ENCODE results near the gene ARHGEF10L. TPM values are rescaled to one million over a fixed set of nuclear protein-coding genes. Genes with fewer than 3 reads are reported as not detected.

The ARHGEF10L gene
- total RNA-seq, 1 donor from 2014 or later, result 16.7 TPM

GRCh38 chr1:17678011-17678410, 138.5 kb downstream of the ARHGEF10L start:
- H3K36me3 ChIP-seq (ENCODE audit: control insufficient read depth in 3 of 3, insufficient read depth in 3 of 3, low read length in 3 of 3), result peaks cover 22 to 24% (median 23%) of the 10 kb centered on the region in 3 donors
- H3K4me1 ChIP-seq (ENCODE audit: control insufficient read depth in 3 of 3, insufficient read depth in 3 of 3, low read length in 3 of 3), result peaks cover 13 to 38% (median 31%) of the 10 kb centered on the region in 3 donors

GRCh38 chr1:17679856-17680255, 140.4 kb downstream of the ARHGEF10L start:
- H3K27ac ChIP-seq (ENCODE audit: low read depth, low read length), result no peak overlapping the region
- H3K4me1 ChIP-seq (ENCODE audit: control insufficient read depth in 3 of 3, insufficient read depth in 3 of 3, low read length in 3 of 3), result peaks cover 5 to 20% (median 13%) of the 10 kb centered on the region in 3 donors
- H3K9ac ChIP-seq (ENCODE audit: low read depth in 1 of 3, low read length in 3 of 3), result no peak overlapping the region
- no peaks in the 10 kb centered on the region for H3K27me3 ChIP-seq (ENCODE audit: control insufficient read depth in 3 of 3, insufficient read depth in 3 of 3, low read length in 3 of 3)
- peaks cover 22 to 28% (median 26%) of the 10 kb centered on the region in 3 donors for H3K36me3 ChIP-seq (ENCODE audit: control insufficient read depth in 3 of 3, insufficient read depth in 3 of 3, low read length in 3 of 3)
- H3K9me3 ChIP-seq (ENCODE audit: control insufficient read depth in 3 of 3, low read length in 3 of 3), result no peaks in the 10 kb centered on the region
- no peak overlapping the region for H3K4me3 ChIP-seq (ENCODE audit: low read length in 3 of 3)

More at GRCh38 chr1:17678011-17678410, 138.5 kb downstream of the ARHGEF10L start:
- Histone ChIP-seq H3K4me3 (ENCODE audit: low read length in 3 of 3) (no peak overlapping the region), H3K27me3 (ENCODE audit: control insufficient read depth in 3 of 3, insufficient read depth in 3 of 3, low read length in 3 of 3) (no peaks in the 10 kb centered on the region), H3K9ac (ENCODE audit: low read depth in 1 of 3, low read length in 3 of 3) (no peak overlapping the region), H3K27ac (ENCODE audit: low read depth, low read length) (no peak overlapping the region), H3K9me3 (ENCODE audit: control insufficient read depth in 3 of 3, low read length in 3 of 3) (no peaks in the 10 kb centered on the region)

GRCh38 chr1:17680308-17680707, 140.8 kb downstream of the ARHGEF10L start:
- Histone ChIP-seq H3K9ac (ENCODE audit: low read depth in 1 of 3, low read length in 3 of 3) (no peak overlapping the region), H3K27me3 (ENCODE audit: control insufficient read depth in 3 of 3, insufficient read depth in 3 of 3, low read length in 3 of 3) (no peaks in the 10 kb centered on the region), H3K4me3 (ENCODE audit: low read length in 3 of 3) (no peak overlapping the region), H3K9me3 (ENCODE audit: control insufficient read depth in 3 of 3, low read length in 3 of 3) (no peaks in the 10 kb centered on the region), H3K27ac (ENCODE audit: low read depth, low read length) (no peak overlapping the region), H3K4me1 (ENCODE audit: control insufficient read depth in 3 of 3, insufficient read depth in 3 of 3, low read length in 3 of 3) (peaks cover 4 to 15% (median 8%) of the 10 kb centered on the region in 3 donors), H3K36me3 (ENCODE audit: control insufficient read depth in 3 of 3, insufficient read depth in 3 of 3, low read length in 3 of 3) (peaks cover 22 to 27% (median 24%) of the 10 kb centered on the region in 3 donors)

GRCh38 chr1:17682400-17682799, 142.9 kb downstream of the ARHGEF10L start:
- Histone ChIP-seq H3K9me3 (ENCODE audit: control insufficient read depth in 3 of 3, low read length in 3 of 3) (no peaks in the 10 kb centered on the region), H3K36me3 (ENCODE audit: control insufficient read depth in 3 of 3, insufficient read depth in 3 of 3, low read length in 3 of 3) (peaks cover 25 to 27% (median 25%) of the 10 kb centered on the region in 3 donors), H3K9ac (ENCODE audit: low read depth in 1 of 3, low read length in 3 of 3) (no peak overlapping the region), H3K4me1 (ENCODE audit: control insufficient read depth in 3 of 3, insufficient read depth in 3 of 3, low read length in 3 of 3) (peaks cover 8 to 22% (median 10%) of the 10 kb centered on the region in 3 donors), H3K27ac (ENCODE audit: low read depth, low read length) (no peak overlapping the region), H3K4me3 (ENCODE audit: low read length in 3 of 3) (no peak overlapping the region), H3K27me3 (ENCODE audit: control insufficient read depth in 3 of 3, insufficient read depth in 3 of 3, low read length in 3 of 3) (no peaks in the 10 kb centered on the region)

GRCh38 chr1:17683598-17683997, 144.1 kb downstream of the ARHGEF10L start:
- Histone ChIP-seq H3K27me3 (ENCODE audit: control insufficient read depth in 3 of 3, insufficient read depth in 3 of 3, low read length in 3 of 3) (no peaks in the 10 kb centered on the region), H3K36me3 (ENCODE audit: control insufficient read depth in 3 of 3, insufficient read depth in 3 of 3, low read length in 3 of 3) (peaks cover 27 to 35% (median 30%) of the 10 kb centered on the region in 3 donors), H3K9ac (ENCODE audit: low read depth in 1 of 3, low read length in 3 of 3) (no peak overlapping the region), H3K4me1 (ENCODE audit: control insufficient read depth in 3 of 3, insufficient read depth in 3 of 3, low read length in 3 of 3) (peaks cover 15 to 24% (median 19%) of the 10 kb centered on the region in 3 donors), H3K27ac (ENCODE audit: low read depth, low read length) (no peak overlapping the region), H3K9me3 (ENCODE audit: control insufficient read depth in 3 of 3, low read length in 3 of 3) (no peaks in the 10 kb centered on the region), H3K4me3 (ENCODE audit: low read length in 3 of 3) (no peak overlapping the region)

- no peaks in the 10 kb centered on the region for H3K27me3 ChIP-seq (ENCODE audit: control insufficient read depth in 3 of 3, insufficient read depth in 3 of 3, low read length in 3 of 3)
- no peak overlapping the region for H3K9ac ChIP-seq (ENCODE audit: low read depth in 1 of 3, low read length in 3 of 3)
- no peak overlapping the region for H3K4me3 ChIP-seq (ENCODE audit: low read length in 3 of 3)
- peaks cover 24 to 33% (median 33%) of the 10 kb centered on the region in 3 donors for H3K36me3 ChIP-seq (ENCODE audit: control insufficient read depth in 3 of 3, insufficient read depth in 3 of 3, low read length in 3 of 3)
- H3K9me3 ChIP-seq (ENCODE audit: control insufficient read depth in 3 of 3, low read length in 3 of 3), result no peaks in the 10 kb centered on the region
- peaks cover 15 to 24% (median 22%) of the 10 kb centered on the region in 3 donors for H3K4me1 ChIP-seq (ENCODE audit: control insufficient read depth in 3 of 3, insufficient read depth in 3 of 3, low read length in 3 of 3)
- no peak overlapping the region for H3K27ac ChIP-seq (ENCODE audit: low read depth, low read length)
These were observed 145.3 kb downstream of the ARHGEF10L start for GRCh38 chr1:17684810-17685209.

- Histone ChIP-seq H3K27ac (ENCODE audit: low read depth, low read length) (no peak overlapping the region), H3K9ac (ENCODE audit: low read depth in 1 of 3, low read length in 3 of 3) (no peak overlapping the region), H3K4me1 (ENCODE audit: control insufficient read depth in 3 of 3, insufficient read depth in 3 of 3, low read length in 3 of 3) (peaks cover 15 to 24% (median 22%) of the 10 kb centered on the region in 3 donors), H3K9me3 (ENCODE audit: control insufficient read depth in 3 of 3, low read length in 3 of 3) (no peaks in the 10 kb centered on the region), H3K4me3 (ENCODE audit: low read length in 3 of 3) (no peak overlapping the region), H3K36me3 (ENCODE audit: control insufficient read depth in 3 of 3, insufficient read depth in 3 of 3, low read length in 3 of 3) (peaks cover 27 to 40% (median 34%) of the 10 kb centered on the region in 3 donors), H3K27me3 (ENCODE audit: control insufficient read depth in 3 of 3, insufficient read depth in 3 of 3, low read length in 3 of 3) (no peaks in the 10 kb centered on the region)
These were observed 146.8 kb downstream of the ARHGEF10L start for GRCh38 chr1:17686258-17686657.

GRCh38 chr1:17687145-17687544, 147.6 kb downstream of the ARHGEF10L start:
- no peaks in the 10 kb centered on the region for H3K27me3 ChIP-seq (ENCODE audit: control insufficient read depth in 3 of 3, insufficient read depth in 3 of 3, low read length in 3 of 3)
- H3K27ac ChIP-seq (ENCODE audit: low read depth, low read length), result no peak overlapping the region
- peaks cover 25 to 42% (median 31%) of the 10 kb centered on the region in 3 donors for H3K36me3 ChIP-seq (ENCODE audit: control insufficient read depth in 3 of 3, insufficient read depth in 3 of 3, low read length in 3 of 3)
- no peaks in the 10 kb centered on the region for H3K9me3 ChIP-seq (ENCODE audit: control insufficient read depth in 3 of 3, low read length in 3 of 3)
- no peak overlapping the region for H3K4me3 ChIP-seq (ENCODE audit: low read length in 3 of 3)
- no peak overlapping the region for H3K9ac ChIP-seq (ENCODE audit: low read depth in 1 of 3, low read length in 3 of 3)
- peaks cover 15 to 24% (median 22%) of the 10 kb centered on the region in 3 donors for H3K4me1 ChIP-seq (ENCODE audit: control insufficient read depth in 3 of 3, insufficient read depth in 3 of 3, low read length in 3 of 3)

- Histone ChIP-seq H3K9me3 (ENCODE audit: control insufficient read depth in 3 of 3, low read length in 3 of 3) (no peaks in the 10 kb centered on the region), H3K27me3 (ENCODE audit: control insufficient read depth in 3 of 3, insufficient read depth in 3 of 3, low read length in 3 of 3) (no peaks in the 10 kb centered on the region), H3K36me3 (ENCODE audit: control insufficient read depth in 3 of 3, insufficient read depth in 3 of 3, low read length in 3 of 3) (peaks cover 33 to 52% (median 36%) of the 10 kb centered on the region in 3 donors), H3K27ac (ENCODE audit: low read depth, low read length) (no peak overlapping the region), H3K9ac (ENCODE audit: low read depth in 1 of 3, low read length in 3 of 3) (no peak overlapping the region), H3K4me1 (ENCODE audit: control insufficient read depth in 3 of 3, insufficient read depth in 3 of 3, low read length in 3 of 3) (peaks cover 15 to 22% (median 16%) of the 10 kb centered on the region in 3 donors), H3K4me3 (ENCODE audit: low read length in 3 of 3) (no peak overlapping the region)
These were observed 148.8 kb downstream of the ARHGEF10L start for GRCh38 chr1:17688217-17688810.

- H3K9ac ChIP-seq (ENCODE audit: low read depth in 1 of 3, low read length in 3 of 3), result no peak overlapping the region
- no peaks in the 10 kb centered on the region for H3K27me3 ChIP-seq (ENCODE audit: control insufficient read depth in 3 of 3, insufficient read depth in 3 of 3, low read length in 3 of 3)
- peaks cover 15 to 22% (median 16%) of the 10 kb centered on the region in 3 donors for H3K4me1 ChIP-seq (ENCODE audit: control insufficient read depth in 3 of 3, insufficient read depth in 3 of 3, low read length in 3 of 3)
- H3K36me3 ChIP-seq (ENCODE audit: control insufficient read depth in 3 of 3, insufficient read depth in 3 of 3, low read length in 3 of 3), result peaks cover 37 to 54% (median 43%) of the 10 kb centered on the region in 3 donors
- H3K27ac ChIP-seq (ENCODE audit: low read depth, low read length), result no peak overlapping the region
- H3K4me3 ChIP-seq (ENCODE audit: low read length in 3 of 3), result no peak overlapping the region
- H3K9me3 ChIP-seq (ENCODE audit: control insufficient read depth in 3 of 3, low read length in 3 of 3), result no peaks in the 10 kb centered on the region
These were observed 149.5 kb downstream of the ARHGEF10L start for GRCh38 chr1:17689011-17689410.
